GM03348 (cell line): Measurements from ENCODE around the gene TIMM29.
"Not testable (repeated sequence)": the region's sequence is repeated elsewhere in the genome, so short reads cannot be mapped to it uniquely, and the experiment has no call there.

Experiments used
- DNase-seq: peaks from one replicate; pipeline ENCODE4 v3.0.0; 2012; ENCODE audit warnings: low spot score

TIMM29 gene

DNA sequence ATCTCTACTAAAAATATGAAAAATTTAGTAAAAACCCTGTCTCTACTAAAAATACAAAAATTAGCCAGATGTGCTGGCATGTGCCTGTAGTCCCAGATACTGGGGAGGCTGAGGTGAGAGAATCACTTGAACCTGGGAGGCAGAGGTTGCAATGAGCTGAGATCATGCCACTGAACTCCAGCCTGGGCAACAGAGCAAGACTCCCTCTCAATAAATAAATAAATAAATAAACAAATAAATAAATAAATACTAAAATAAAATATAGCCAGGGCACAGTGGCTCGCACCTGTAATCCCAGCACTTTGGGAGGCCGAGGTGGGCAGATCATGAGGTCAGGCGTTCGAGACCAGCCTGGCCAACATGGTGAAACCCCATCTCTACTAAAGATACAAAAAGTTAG, 14.8 kb downstream of the TIMM29 start:
- DNase-seq: not testable (repeated sequence)

DNA sequence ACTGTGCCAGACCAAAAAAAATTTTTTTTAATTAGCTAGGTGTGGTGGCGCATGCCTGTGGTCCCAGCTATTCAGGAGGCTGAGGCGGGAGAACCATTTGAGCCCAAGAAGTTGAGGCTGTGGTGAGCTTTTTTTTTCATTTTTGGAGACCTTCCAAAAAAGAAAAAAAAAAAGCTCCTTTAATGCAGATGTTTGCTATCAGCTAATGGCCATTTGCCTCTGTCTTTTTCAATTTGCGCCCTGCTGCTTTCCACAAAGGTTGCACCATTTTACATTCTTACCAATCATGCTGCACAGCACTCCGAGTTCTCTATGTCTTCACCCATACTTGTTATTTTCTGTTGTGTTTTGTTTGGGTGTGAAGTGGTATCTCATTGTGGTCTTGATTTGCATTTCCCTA, 16.7 kb downstream of the TIMM29 start:
- no peak for DNase-seq

DNA sequence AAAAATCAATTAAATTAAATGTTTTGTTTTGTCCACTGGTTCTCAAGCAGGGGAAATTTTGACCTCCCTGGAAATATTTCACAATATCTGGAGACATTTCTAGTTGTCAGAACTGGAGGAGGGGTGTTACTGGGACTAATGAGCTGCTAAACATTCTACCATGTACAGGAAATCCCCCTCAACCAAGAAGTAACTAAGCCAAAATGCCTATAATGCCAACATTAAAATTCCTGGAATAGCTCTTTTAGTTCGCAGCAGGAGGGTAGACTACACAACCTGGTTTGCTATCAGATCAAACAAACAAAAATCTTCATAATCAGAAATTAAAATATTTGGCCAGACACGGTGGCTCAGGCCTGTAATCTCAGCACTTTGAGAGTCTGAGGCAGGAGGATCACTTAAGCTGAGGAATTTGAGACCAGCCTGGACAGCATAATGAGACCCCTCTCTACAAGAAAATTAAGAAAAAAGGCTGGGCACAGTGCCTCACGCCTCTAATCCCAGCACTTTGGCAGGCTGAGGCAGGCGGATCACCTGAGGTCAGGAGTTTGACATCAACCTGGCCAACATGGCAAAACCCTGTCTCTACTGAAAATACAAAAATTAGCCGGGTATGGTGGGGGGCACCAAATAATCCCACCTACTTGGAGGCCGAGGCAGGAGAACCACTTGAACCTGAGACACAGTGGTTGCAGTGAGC, 18.5 kb downstream of the TIMM29 start:
- DNase-seq: peak; percentile 27

DNA sequence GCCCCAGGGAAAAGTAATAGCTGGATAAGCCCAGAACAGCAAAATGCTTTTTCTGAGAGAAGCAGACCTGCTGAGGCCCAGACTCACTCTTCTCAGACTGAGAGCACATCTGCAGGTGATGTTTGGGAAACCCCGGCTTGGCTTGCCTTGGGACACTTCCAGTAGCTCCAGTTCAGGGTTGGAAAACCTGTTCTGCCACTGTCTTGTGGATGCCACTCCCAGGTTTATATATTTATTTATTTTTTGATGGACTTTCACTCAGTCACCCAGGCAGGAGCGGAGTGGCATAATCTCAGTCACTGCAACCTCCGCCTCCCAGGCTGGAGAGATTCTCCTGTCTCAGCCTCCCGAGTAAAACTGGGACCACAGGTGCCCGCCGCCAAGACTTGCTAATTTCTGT, 24.2 kb downstream of the TIMM29 start:
- DNase-seq: no peak

DNA sequence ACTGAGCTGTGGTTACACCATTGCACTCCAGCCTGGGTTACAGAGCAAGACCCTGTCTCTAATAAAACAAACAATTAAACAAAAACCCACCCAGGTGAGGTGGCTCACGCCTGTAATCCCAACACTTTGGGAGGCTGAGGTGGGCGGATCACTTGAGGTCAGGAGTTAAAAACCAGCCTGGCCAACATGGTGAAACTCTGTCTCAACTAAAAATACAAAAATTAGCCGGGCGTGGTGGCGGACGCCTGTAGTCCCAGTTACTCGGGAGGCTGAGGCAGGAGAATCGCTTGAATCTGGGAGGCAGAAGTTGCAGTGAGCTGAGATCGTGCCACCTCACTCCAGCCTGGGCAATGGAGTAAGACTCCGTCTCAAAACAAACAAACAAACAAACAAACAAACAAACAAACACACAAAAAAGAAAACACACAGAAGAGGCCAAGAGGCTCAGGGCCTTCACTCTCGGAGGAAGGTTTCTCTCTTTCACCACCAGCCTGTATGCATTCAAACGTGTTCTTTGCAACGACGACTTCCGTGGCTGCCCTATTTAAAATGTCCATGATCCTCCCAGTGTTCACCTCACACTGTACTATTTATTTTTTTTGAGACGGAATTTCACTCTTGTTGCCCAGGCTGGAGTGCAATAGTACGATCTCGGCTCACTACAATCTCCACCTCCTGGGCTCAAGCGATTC, 30.8 kb downstream of the TIMM29 start:
- DNase-seq: not testable (repeated sequence)

DNA sequence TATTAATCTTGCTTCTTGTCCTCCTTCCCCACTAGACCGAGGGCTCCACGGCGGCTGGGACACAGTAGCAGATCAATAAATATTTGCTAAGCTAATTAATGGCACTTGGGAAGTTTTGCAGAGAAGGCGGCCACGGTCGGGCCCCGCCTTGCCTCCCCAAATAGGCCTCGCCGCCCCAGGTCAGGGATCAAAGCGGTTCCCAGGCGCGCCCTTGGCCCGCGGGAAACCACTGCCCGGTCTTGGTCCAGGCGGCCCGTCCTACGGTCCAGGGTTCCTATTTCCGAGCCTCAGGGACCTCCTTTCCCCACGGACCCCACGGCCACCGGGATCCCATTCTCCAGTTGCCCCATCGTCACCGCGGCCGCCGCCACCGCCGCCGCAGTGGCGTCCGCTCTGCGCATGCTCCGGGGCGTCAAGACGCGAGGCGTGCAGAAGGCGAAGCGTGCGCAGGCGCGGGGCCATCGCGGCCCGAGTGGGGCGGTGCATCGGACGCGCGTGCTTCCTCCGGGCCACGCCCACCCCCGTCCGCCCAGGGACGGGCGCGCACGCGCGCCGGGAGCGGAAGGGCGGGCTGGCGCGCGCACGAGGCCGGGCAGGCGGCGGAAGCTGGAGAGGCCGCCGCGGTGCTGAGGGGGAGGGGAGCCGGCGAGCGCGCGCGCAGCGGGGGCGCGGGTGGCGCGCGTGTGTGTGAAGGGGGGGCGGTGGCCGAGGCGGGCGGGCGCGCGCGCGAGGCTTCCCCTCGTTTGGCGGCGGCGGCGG, 31.9 kb downstream of the TIMM29 start, which contains the start of gene SMARCA4:
Gene SMARCA4 (plus strand): TSS at position 717 of the 759 bp plus-strand sequence. CDS start 23,122 bp downstream, outside the sequence.
- DNase-seq: peak; percentile 100

DNA sequence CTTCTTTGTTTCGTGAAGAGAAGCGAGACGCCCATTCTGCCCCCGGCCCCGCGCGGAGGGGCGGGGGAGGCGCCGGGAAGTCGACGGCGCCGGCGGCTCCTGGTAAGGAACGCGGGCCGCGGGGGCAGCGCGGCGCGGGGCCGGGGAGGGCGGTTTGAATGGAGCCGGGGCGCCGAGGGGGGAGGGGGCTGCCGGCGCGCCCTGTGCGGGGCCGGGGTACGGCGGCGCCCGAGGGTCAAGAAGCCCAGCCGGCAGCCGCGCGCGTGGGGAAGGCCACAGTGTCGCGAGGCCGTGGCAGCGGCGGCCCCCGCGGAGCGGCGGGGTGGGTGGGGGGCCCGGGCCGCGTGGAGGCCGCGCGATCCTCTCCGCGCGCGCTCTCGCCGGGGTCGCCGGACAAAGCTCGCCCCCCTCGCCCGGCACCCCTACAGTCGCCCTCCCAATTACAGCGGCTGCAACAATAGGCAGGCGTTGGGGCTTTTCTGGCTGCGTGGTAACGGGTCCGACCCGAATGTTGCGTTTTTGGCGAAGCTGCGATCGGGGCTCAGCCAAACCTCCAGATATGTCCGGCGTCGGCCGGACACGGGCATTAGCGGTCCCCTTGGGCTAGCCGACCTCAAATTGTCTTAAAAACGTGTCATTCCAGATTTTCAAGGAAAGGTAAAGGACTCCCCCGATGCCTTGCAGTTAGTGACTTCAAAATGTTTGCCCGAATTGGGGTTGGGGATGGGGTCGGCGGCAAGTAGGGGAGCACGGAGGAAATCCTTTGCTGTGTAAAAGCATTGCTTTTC, 32.7 kb downstream of the TIMM29 start:
- DNase-seq: no peak

DNA sequence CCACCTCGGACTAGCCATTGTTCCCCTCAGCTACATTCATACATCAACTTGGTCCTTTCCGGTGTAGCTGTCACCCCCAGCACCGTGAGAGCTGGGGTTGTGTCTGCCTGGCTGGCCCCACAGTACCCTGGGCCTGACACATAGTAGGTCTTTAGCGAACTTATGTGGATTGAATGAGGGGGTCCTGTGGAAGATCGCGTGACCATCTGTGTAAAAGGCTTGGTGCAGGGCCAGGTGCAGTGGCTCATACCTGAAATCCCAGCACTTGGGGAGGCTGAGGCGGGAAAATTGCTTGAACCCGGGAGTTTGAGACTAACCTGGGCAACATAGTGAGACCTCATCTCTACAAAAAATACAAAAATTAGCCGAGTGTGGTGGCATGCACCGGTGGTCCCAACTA, 34.3 kb downstream of the TIMM29 start:
- no peak for DNase-seq

DNA sequence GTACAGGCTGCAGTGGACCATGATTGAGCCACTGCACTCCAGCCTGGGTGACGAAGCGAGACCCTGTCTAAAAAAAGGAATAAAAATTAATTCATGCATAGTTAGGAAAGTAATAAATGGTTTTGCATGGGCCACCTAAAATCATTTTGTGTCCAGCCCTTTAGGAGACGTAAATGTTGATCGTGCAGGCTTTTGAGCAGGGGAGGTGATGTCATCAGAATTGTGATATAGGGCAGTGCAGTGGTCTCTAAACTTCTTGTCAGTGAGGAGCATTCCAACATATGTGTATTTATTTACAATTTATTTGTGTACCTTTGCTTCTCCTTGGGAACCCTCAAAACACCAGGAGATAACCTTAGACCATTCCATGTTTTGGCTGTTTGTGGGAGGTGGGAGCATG, 35.3 kb downstream of the TIMM29 start:
- DNase-seq: no peak

DNA sequence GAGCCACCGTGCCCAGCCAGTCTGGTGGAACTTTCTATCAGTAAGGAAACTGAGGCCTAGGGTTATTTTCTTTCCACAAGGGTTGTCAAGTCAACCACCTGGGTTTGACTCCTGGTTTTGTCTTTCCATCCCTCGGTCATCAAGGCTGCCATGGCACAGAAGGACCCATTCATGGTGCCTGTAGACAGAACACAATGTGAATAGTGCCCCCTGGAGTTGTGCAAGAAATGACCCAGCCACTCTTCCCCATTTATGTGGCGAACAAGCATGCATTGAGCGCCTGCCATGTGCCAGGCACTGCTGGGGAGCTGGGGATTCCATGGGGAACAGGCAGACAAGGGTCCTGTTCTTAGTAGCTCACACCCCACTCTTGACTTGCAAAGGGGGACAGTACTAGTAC, 36.3 kb downstream of the TIMM29 start:
- no peak for DNase-seq

DNA sequence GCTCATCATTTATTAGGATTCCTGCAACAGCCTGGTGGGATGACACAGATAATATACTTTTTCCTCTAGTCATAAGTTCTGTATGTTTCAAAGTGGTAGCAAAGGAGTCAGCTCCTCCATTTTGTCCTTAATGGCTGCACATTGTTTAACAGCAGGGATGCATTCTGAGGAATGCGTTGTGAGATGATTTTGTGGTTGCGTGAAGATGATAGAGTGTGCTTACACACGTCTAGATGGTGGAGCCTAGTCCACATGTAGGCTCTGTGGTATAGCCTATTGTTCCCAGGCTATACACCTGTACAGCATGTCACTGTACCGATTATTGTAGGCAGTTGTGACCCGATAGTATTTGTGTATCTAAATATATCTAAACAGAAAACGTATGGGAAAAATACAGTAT, 36.8 kb downstream of the TIMM29 start:
- no peak for DNase-seq

DNA sequence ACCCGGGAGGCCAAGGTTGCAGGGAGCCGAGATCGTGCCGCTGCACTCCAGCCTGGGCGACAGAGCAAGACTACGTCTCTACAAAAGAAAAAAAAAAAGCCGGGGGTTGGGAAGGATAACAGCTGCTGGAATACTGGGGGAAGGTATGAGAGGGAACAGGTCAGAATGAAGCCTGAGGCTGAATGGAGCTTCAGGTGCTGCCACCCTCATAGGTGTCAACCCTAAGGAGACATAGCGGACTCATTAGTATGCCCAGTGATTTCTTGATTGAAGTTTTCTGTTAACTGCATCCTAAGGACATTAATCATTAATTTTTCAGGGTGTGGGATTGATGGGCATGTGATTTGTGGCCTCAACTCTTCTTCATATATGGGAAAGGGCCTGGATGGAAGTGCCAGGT, 38.2 kb downstream of the TIMM29 start:
- DNase-seq: no peak

DNA sequence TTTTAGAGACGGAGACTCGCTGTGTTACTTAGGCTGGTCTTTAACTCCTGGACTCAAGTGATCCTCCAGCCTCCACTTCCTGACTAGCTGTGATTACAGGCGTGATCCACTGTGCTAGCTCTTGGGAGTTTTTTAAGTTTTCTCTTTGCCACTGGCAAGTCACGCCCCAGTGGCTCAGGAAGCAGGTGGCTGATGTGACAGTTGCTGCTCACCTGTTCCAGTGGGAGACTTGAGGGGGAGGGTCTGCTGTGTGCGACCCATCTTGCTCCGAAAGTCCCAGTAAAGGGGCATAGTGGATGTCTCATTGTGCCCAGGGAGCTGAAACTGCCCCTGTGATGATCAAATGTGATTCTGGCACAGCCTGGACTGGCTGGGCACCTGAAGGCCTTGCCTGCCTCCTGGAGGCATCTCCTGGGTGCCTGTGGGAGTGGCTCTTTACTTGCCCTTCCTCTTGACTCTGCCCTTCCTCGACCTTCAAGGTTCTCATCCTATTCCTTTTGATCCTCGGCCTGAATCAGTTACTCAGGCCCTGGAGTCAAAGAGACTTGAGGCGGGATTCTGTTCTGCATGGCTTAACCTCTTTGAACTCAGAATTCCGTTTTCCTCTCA, 40.0 kb downstream of the TIMM29 start:
- no peak for DNase-seq

DNA sequence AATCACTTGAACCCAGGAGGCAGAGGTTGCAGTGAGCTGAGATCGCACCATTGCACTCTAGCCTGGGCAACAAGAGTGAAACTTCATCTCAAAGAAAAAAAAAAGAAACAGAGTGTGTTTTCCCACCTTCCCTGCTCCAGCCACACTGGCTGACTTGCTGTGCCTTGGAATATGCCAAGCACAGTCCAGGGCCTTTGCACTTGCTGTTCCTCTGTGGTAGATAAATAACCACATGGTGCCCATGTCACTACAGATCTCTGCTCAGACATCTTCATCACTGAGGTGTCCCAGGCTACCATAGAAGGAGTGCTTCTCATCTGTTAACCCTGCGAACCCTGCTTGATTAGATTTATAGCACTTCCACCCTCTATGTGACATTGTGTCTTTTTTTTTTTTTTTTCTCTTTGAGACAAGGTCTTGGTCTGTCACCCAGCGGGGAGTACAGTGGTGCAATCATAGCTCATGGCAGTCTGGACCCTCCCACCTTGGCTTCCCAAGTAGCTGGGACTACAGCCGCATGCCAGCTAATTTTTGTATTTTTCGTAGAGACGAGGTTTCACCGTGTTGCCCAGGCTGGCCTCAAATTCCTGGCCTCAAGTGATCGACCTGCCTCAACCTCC, 42.6 kb downstream of the TIMM29 start:
- no peak for DNase-seq

DNA sequence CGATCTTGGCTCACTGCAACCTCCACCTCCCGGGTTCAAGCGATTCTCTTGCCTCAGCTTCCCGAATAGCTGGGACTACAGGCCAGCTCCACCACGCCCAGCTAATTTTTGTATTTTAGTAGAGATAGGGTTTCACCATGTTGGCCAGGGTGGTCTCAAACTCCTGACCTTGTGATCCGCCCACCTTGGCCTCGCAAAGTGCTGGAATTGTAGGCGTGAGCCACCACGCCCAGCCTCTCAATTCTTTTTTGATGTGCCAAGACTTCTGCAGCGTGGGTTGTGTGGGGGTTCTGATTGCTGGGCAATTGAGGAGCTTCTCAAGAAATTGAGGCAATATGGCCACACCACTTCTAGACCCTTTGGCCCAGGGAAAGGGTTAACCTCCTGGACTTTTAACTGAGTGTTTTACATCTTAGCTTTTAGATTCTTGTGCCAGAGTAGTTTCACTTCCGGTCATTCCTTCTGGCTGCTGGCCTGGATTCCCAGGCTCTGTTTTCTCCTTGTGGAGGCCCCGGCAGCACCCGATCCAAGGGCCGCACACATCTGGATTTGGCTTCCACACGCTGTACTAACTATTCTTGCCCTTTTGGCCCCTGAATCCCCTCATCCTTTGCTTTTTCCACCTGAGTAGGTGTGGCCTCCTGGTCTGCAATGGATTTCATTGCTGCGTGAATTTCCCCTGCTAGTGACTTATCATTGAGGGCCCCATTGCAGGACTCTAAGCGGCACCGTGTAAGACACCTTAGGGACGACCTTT, 46.9 kb downstream of the TIMM29 start:
- DNase-seq: peak; percentile 81

DNA sequence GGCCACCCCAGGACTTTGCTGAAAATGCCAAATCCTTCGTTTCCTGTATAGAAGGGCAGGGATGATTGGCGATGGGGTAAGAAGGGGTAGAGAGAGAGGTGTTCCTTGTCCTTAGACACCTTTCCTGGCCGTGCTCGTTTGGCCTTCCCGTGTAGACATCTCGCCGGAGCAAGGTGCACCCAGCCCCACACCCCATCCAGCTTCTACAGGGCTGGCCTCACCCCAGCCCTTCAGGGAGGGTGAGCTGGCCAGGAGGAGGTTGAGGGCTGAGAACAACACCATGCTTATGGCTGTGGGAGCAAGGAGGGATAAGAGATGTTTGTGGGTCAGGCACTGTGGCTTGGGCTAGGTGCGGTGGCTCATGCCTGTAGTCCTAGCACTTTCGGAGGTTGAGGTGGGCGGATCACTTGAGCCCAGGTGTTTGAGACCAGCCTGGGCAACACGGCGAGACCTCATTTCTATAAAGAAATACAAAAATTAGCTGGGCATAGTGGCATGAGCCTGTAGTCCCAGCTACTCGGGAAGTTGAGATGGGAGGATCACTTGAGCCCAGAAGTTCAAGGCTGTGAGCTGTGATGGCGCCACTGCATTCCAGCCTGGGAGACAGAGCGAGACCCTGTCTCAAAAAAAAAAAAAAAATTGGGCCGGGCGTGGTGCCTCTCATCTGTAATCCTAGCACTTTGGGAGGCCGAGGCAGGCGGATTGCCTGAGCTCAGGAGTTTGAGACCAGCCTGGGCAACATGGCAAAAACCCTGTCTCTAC, 47.7 kb downstream of the TIMM29 start:
- no peak for DNase-seq

DNA sequence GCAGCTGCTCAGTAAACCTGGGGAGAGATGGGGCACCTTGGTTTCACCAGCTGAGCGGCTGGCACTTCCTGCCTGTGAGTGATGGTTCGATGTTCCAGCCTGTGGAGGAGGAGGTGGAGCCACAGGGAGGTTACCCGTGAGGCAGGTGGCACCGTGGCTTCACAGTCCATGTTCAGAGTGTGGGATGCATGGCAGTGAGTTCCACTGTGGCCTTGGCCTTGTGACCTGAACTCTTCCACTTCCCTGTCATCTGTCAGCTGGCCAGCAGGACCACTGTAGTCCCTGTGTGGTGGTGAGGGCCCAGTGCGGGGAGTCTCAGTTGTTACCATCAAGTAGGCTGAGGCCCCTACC, 49.1 kb downstream of the TIMM29 start:
- no peak for DNase-seq
